Fibroblast of lung (primary cell): ENCODE results near the gene USP13.

Source experiments
- EZH2 ChIP-seq: IDR thresholded peaks from 2 replicates; pipeline ENCODE4 v1.5.1; 2012; ENCODE audit warnings: low read length, control low read depth, mild to moderate bottlenecking; ENCODE audit errors: missing control alignments
- TF ChIP-seq, protein P1 (sequence below), 2 donors: IDR thresholded peaks in 1 of 2; conservative IDR thresholded peaks in 1 of 2; 1 replicate in 1 of 2; 2 replicates in 1 of 2; pipeline ENCODE4 v1.5.1; 2011 to 2012; ENCODE audit warnings: low read length in 2 of 2, control low read depth in 1 of 2, inconsistent platforms in 1 of 2, low read depth in 1 of 2, mild to moderate bottlenecking in 1 of 2

GRCh38 chr3:179697736-179698332, 45.0 kb downstream of the USP13 start:
- TF ChIP-seq EZH2: no peak
- TF ChIP-seq, protein P1, sequence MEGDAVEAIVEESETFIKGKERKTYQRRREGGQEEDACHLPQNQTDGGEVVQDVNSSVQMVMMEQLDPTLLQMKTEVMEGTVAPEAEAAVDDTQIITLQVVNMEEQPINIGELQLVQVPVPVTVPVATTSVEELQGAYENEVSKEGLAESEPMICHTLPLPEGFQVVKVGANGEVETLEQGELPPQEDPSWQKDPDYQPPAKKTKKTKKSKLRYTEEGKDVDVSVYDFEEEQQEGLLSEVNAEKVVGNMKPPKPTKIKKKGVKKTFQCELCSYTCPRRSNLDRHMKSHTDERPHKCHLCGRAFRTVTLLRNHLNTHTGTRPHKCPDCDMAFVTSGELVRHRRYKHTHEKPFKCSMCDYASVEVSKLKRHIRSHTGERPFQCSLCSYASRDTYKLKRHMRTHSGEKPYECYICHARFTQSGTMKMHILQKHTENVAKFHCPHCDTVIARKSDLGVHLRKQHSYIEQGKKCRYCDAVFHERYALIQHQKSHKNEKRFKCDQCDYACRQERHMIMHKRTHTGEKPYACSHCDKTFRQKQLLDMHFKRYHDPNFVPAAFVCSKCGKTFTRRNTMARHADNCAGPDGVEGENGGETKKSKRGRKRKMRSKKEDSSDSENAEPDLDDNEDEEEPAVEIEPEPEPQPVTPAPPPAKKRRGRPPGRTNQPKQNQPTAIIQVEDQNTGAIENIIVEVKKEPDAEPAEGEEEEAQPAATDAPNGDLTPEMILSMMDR (conservative IDR thresholded peaks at IDR 0.05 in 1 of 2, IDR thresholded peaks at IDR 0.05 in 1 of 2; ENCODE audit: low read depth in 1 of 2, low read length in 2 of 2): no peak
